Hepatocyte (in vitro differentiated cells): ENCODE measurements around the gene UQCRFS1.

Experiments
- CTCF ChIP-seq: fragments of 200-600 bp; sonication (generic); IDR thresholded peaks from 2 replicates; pipeline ENCODE4 v1.5.1; 2016; ENCODE audit warnings: antibody characterized with exemption, mild to moderate bottlenecking; ENCODE audit not compliant: poor library complexity
- EZH2 ChIP-seq: fragments of 200-600 bp; sonication (generic); IDR thresholded peaks from 2 replicates; pipeline ENCODE4 v1.6.1; 2016; ENCODE audit warnings: antibody characterized with exemption, mild to moderate bottlenecking, borderline replicate concordance
- EZH2phosphoT487 ChIP-seq: fragments of 200-600 bp; sonication (generic); IDR thresholded peaks from one replicate; pipeline ENCODE4 v1.6.1; 2018; ENCODE audit warnings: antibody characterized with exemption, mild to moderate bottlenecking, low read depth, moderate library complexity; ENCODE audit not compliant: unreplicated experiment, severe bottlenecking

- TF ChIP-seq CTCF = no peak
- no peak for TF ChIP-seq EZH2phosphoT487
- no peak for TF ChIP-seq EZH2
These were observed 49.1 kb upstream of the UQCRFS1 start for GRCh38 chr19:29262085-29262484.
